MM.1S (cell line): Measurements from ENCODE around the gene MED13L.

Experiments
- DNase-seq: peaks from one replicate; pipeline ENCODE4 v3.0.0-alpha.2; 2015
- H2AFZ ChIP-seq: fragments of 300-600 bp; sonication (generic); 2 replicates; pipeline ENCODE4 v1.6.0; 2016; ENCODE audit warnings: antibody characterized with exemption, low read length
- H3F3A ChIP-seq: fragments of 300-600 bp; sonication (generic); 2 replicates; pipeline ENCODE4 v1.6.1; 2016; ENCODE audit warnings: mild to moderate bottlenecking, antibody characterized with exemption, low read length, moderate library complexity, mixed read lengths; ENCODE audit not compliant: insufficient read depth
- H3K27ac ChIP-seq: fragments of 300-600 bp; sonication (generic); 2 replicates; pipeline ENCODE4 v1.5.1; 2016; ENCODE audit warnings: mild to moderate bottlenecking, low read length
- H3K27me3 ChIP-seq: fragments of 300-600 bp; sonication (generic); replicated peaks from 2 replicates; pipeline ENCODE4 v1.6.0; 2016; ENCODE audit warnings: low read length; ENCODE audit not compliant: insufficient read depth
- H3K36me3 ChIP-seq: fragments of 300-600 bp; sonication (generic); replicated peaks from 2 replicates; pipeline ENCODE4 v1.6.1; 2016; ENCODE audit warnings: mild to moderate bottlenecking, low read length, mixed read lengths; ENCODE audit not compliant: insufficient read depth
- H3K4me1 ChIP-seq: fragments of 300-600 bp; sonication (generic); 2 replicates; pipeline ENCODE4 v1.6.1; 2016; ENCODE audit warnings: low read length, mixed read lengths
- H3K4me2 ChIP-seq: fragments of 300-600 bp; sonication (generic); 2 replicates; pipeline ENCODE4 v1.6.0; 2016; ENCODE audit warnings: low read depth, low read length
- H3K4me3 ChIP-seq: fragments of 300-600 bp; sonication (generic); 2 replicates; pipeline ENCODE4 v1.5.1; 2016; ENCODE audit warnings: low read length, mixed read lengths
- H3K79me2 ChIP-seq: fragments of 300-600 bp; sonication (generic); 2 replicates; pipeline ENCODE4 v1.6.1; 2016; ENCODE audit warnings: mixed run types, low read length, mixed read lengths
- H3K9ac ChIP-seq: fragments of 300-600 bp; sonication (generic); 2 replicates; pipeline ENCODE4 v1.6.1; 2016; ENCODE audit warnings: low read length, mixed read lengths
- H3K9me2 ChIP-seq: fragments of 300-600 bp; sonication (generic); replicated peaks from 2 replicates; pipeline ENCODE4 v1.6.1; 2016; ENCODE audit warnings: mild to moderate bottlenecking, low read length, mixed read lengths; ENCODE audit not compliant: insufficient read depth
- H3K9me3 ChIP-seq: fragments of 300-600 bp; sonication (generic); replicated peaks from 2 replicates; pipeline ENCODE4 v1.6.1; 2016; ENCODE audit warnings: mild to moderate bottlenecking, low read length, mixed read lengths; ENCODE audit not compliant: insufficient read depth
- H4K20me1 ChIP-seq: fragments of 300-600 bp; sonication (generic); 2 replicates; pipeline ENCODE4 v1.6.1; 2016; ENCODE audit warnings: mild to moderate bottlenecking, low read length, moderate library complexity, mixed read lengths; ENCODE audit not compliant: insufficient read depth
- EZH2 ChIP-seq: fragments of 300-600 bp; sonication (generic); optimal IDR thresholded peaks from 2 replicates; pipeline ENCODE3; 2017; ENCODE audit warnings: low read depth, mild to moderate bottlenecking, antibody characterized with exemption, low read length, mixed read lengths
- EZH2phosphoT487 ChIP-seq: fragments of 300-600 bp; sonication (generic); IDR thresholded peaks from 2 replicates; pipeline ENCODE4 v1.6.1; 2018; ENCODE audit warnings: antibody characterized with exemption, low read length
- TF ChIP-seq, protein P1 (sequence below): fragments of 300-600 bp; sonication (generic); IDR thresholded peaks from 2 replicates; pipeline ENCODE4 v1.5.1; 2016; ENCODE audit warnings: antibody characterized with exemption, low read length, mixed read lengths

The MED13L gene

DNA sequence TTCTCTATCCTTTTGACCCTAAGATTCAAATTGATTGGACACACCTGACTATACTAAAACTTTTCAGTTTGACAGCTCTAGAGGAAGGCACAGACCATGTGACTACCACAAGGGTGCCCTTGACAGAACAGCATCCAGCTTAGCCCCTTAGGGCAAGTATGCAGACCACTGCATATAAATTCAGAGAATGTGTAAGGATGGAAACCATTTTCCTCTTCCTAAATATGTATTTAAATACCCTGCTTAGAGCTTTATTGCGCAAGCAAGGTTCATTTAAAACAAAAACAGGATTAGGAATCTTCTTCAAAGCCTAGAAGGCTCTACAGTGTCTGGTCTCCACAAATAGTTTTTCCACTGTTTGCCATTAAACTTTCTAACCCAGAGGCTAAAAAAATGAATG lies 202.8 kb downstream of the MED13L start:
- H2AFZ ChIP-seq = no peak overlapping the region
- no peaks in the 10 kb centered on the region for H4K20me1 ChIP-seq
- H3K4me1 ChIP-seq = no peaks in the 10 kb centered on the region
- no peak overlapping the region for H3K4me3 ChIP-seq
- no peak overlapping the region for H3K27ac ChIP-seq
- no peak for TF ChIP-seq EZH2
- TF ChIP-seq, protein P1, sequence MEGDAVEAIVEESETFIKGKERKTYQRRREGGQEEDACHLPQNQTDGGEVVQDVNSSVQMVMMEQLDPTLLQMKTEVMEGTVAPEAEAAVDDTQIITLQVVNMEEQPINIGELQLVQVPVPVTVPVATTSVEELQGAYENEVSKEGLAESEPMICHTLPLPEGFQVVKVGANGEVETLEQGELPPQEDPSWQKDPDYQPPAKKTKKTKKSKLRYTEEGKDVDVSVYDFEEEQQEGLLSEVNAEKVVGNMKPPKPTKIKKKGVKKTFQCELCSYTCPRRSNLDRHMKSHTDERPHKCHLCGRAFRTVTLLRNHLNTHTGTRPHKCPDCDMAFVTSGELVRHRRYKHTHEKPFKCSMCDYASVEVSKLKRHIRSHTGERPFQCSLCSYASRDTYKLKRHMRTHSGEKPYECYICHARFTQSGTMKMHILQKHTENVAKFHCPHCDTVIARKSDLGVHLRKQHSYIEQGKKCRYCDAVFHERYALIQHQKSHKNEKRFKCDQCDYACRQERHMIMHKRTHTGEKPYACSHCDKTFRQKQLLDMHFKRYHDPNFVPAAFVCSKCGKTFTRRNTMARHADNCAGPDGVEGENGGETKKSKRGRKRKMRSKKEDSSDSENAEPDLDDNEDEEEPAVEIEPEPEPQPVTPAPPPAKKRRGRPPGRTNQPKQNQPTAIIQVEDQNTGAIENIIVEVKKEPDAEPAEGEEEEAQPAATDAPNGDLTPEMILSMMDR = no peak
- no peak for TF ChIP-seq EZH2phosphoT487
- H3K79me2 ChIP-seq = peaks cover 53% of the 10 kb centered on the region
- H3K36me3 ChIP-seq = no peaks in the 10 kb centered on the region
- H3K9ac ChIP-seq = no peak overlapping the region
- no peaks in the 10 kb centered on the region for H3K9me2 ChIP-seq
- H3F3A ChIP-seq = no peaks in the 10 kb centered on the region
- no peak for DNase-seq
- no peaks in the 10 kb centered on the region for H3K9me3 ChIP-seq
- no peak overlapping the region for H3K4me2 ChIP-seq
- no peaks in the 10 kb centered on the region for H3K27me3 ChIP-seq

DNA sequence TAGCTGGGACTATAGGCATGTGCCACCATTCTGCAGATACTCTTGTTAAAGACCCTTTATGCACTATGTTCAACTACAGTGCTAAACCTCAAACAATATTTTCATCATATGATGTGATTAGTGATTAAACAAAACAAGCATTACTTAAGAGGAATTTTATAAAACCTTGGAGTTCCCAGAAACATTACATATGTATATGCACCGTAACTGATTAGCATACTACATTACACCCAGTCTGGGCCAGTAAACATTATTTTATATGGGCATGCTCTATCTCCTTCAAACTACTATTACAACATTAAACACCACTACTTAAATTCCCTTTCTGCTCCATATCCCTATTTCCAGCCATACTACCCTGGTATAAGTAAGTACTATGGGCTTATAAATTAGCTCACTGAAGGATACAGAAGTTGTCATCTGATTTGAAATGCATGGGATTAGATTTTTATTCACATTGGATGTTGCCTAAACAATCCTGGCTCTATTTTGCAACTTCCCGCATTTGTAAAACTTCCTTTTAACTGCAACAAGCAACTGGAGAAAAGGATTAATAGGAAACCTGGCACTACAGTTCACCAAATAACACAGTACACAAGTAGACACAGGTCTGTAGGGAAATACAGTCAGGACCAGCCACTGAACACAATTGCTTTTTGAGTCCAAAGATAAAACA lies 205.8 kb downstream of the MED13L start:
- no peak overlapping the region for H3K27ac ChIP-seq
- no peaks in the 10 kb centered on the region for H3K4me1 ChIP-seq
- no peak overlapping the region for H3K4me3 ChIP-seq
- H3K27me3 ChIP-seq = no peaks in the 10 kb centered on the region
- H3F3A ChIP-seq = no peaks in the 10 kb centered on the region
- TF ChIP-seq, protein P1 = no peak
- TF ChIP-seq EZH2 (no peak), EZH2phosphoT487 (no peak)
- no peak for DNase-seq
- H3K4me2 ChIP-seq = no peak overlapping the region
- no peaks in the 10 kb centered on the region for H3K9me3 ChIP-seq
- peaks cover 63% of the 10 kb centered on the region for H3K79me2 ChIP-seq
- H3K9me2 ChIP-seq = no peaks in the 10 kb centered on the region
- H4K20me1 ChIP-seq = no peaks in the 10 kb centered on the region
- H3K9ac ChIP-seq = no peak overlapping the region
- no peak overlapping the region for H2AFZ ChIP-seq
- no peaks in the 10 kb centered on the region for H3K36me3 ChIP-seq

DNA sequence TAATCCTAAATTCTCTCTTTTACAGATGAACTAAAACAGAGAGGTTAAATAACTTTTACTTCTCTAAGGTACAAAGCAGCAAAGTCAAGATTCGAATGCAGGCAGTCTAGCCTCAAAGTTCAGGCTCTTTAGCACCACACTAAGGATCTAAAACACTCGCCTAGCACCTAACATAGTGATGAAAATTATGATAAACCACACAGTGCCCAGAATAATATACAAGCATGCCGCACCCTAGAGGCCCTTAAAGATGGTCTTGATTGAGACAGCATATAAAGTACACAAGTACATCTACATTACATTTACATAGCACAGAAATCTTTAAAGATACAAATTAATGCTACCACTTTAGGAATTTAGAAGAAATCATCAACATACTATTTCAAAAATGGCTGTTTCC lies 207.0 kb downstream of the MED13L start:
- no peaks in the 10 kb centered on the region for H3K27me3 ChIP-seq
- H3K9me3 ChIP-seq = no peaks in the 10 kb centered on the region
- H3K27ac ChIP-seq = no peak overlapping the region
- H3K4me3 ChIP-seq = no peak overlapping the region
- DNase-seq = no peak
- H3F3A ChIP-seq = no peaks in the 10 kb centered on the region
- H2AFZ ChIP-seq = no peak overlapping the region
- TF ChIP-seq, protein P1 = no peak
- no peak for TF ChIP-seq EZH2phosphoT487
- TF ChIP-seq EZH2 = no peak
- no peaks in the 10 kb centered on the region for H3K9me2 ChIP-seq
- H3K9ac ChIP-seq = no peak overlapping the region
- no peak overlapping the region for H3K4me2 ChIP-seq
- H3K4me1 ChIP-seq = no peaks in the 10 kb centered on the region
- H3K36me3 ChIP-seq = no peaks in the 10 kb centered on the region
- peaks cover 71% of the 10 kb centered on the region for H3K79me2 ChIP-seq
- no peaks in the 10 kb centered on the region; the same call in 1 of the 2 replicates for H4K20me1 ChIP-seq
